A204.1 (cell line): Measurements from ENCODE around the gene ATR.
"Not testable (repeated sequence)": the region's sequence is repeated elsewhere in the genome, so short reads cannot be mapped to it uniquely, and the experiment has no call there.

Experiments
- FAIRE-seq: peaks from 2 replicates; lab custom pipeline; 2012; peaks lifted over from hg19 to GRCh38; lab: Jason Lieb, UNC

Gene ATR

GRCh38 chr3:142578329-142579223 is at the start of gene ATR:
ATR (minus strand) TSS chr3:142578733; CDS start chr3:142578704, 29 bp downstream.
- FAIRE-seq, result no peak

DNA sequence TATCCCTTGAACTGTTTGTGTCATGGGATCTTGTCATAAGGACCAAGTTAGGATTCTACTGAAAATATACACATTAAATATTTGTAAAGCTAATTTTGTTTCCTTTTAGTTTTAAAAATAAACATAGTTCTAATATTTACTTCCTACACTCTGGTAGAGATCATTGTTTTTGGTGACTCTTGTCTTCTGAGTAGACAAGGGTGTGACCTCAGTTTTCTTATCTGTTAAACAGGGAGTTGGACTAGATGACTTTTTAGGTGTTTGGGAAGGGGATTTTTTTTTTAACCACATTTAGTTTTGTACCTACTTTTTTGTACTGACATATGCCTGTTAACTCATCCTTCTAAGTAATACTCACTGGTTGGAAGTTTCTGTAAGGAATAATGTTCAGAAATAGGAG is 48.4 kb upstream of the ATR start:
- no peak for FAIRE-seq

GRCh38 chr3:142625153-142625440 is 46.6 kb upstream of the ATR start:
- FAIRE-seq, result no peak

GRCh38 chr3:142624341-142625152 is 46.0 kb upstream of the ATR start:
- FAIRE-seq, result no peak

- FAIRE-seq, result no peak
Observed at GRCh38 chr3:142623194-142623593, 44.7 kb upstream of the ATR start.

DNA sequence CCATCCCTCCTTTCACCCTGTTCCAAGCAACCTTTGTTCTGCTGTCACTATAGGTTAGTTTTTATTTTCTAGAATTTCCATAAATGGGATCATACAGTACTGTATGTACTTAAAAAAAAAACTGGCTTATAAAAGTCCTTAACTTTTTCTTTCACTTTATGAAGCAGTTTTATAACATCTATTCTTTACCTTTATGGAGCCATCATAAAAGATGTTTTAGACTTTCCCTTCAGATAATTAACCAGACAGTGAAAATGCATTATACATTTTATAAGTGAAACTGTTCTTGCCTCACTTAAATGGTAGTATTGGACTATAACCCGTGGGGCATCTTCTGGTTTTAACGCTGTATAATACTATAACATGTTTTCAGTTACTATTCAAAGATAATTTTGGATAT is 43.9 kb upstream of the ATR start:
- no peak for FAIRE-seq

GRCh38 chr3:142618917-142619461 is 40.5 kb upstream of the ATR start:
- FAIRE-seq, result no peak

DNA sequence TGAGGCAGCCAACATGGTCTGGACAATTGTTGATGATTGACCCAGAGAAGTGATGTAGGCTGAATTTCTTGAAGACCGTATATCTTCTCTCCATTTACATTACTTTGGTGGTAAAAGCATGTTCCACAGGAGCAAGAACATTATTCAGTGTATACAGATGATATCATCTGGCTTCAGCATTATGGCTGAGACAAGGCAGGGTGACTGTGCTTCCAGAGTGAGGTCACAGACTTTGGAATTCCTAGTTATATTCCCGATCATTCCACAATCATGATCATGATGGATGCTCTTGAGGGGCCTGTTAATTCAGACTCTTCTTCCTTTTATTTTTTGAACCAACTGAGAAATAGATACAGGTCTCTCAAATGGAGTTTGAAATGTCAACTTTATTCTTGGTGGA is 36.6 kb upstream of the ATR start:
- no peak for FAIRE-seq

DNA sequence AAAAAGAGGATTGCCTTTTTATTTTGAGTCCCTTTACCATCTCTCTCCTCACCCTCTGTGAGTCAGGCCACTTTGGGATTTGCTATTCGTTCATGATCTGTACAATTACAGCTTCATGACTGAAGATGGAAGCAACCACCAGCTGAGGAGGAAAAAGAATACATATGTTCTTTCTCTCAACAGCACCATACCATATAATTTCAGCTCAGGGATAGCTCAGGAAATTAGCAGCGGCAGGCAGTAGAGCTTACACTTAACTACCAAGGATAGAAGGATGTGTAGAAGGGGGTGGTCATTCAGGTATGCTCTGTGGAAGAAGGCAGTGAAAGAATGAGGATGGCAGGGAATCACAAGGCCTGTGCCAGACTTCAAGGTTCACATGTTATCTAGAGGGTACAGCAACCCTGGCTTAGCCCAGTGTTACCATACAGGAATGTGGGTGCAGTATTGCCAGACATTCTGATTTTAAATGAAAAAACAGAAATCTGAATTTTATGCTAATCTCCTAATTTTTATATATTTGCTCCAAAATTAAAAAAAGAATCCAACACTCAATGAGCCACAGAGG is 35.6 kb upstream of the ATR start:
- FAIRE-seq, result no peak

GRCh38 chr3:142613491-142613890 is 35.0 kb upstream of the ATR start:
- no peak for FAIRE-seq

DNA sequence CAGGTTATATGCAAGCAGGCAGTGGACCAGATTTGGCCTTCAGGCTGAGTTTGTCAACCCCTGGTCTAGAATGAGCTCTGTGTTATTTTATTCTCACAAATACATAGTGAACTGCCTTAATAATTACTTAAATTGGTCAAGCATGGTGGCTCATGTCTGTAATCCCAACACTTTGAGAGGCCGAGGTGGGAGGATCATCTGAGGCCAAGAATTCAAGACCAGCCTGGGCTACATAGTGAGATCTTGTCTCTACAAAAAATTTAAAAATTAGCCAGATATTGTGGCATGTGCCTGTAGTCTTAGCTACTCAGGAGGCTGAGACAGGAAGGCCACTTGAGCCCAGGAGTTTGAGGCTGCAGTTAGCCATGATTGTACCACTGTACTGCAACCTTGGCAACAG is 32.7 kb upstream of the ATR start:
- FAIRE-seq, result no peak

GRCh38 chr3:142609136-142609535 is 30.6 kb upstream of the ATR start:
- FAIRE-seq, result no peak

GRCh38 chr3:142608631-142609030 is 30.1 kb upstream of the ATR start:
- no peak for FAIRE-seq

DNA sequence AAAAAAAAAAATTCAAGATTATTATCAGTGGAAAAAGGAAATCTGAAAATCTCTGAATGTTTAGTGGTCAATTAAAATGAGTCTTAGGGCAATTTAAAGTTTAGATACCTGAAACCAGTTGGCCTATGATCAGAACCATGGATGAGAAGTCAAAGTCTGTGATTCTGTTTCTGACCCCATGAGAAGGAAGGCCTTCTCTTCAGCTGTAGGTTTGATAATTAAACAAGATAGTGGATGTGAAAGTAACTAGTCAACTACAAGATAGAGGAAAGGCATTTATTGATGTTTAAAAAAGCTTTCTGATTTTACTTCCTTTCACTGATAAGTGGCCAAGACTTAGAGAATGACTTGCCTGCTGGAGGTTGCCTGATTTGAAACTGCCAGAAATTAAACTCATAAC is 26.4 kb upstream of the ATR start:
- FAIRE-seq, result no peak

GRCh38 chr3:142603386-142603705 is 24.8 kb upstream of the ATR start:
- FAIRE-seq, result not testable (repeated sequence)

- no peak for FAIRE-seq
Observed at GRCh38 chr3:142602619-142603385, 24.3 kb upstream of the ATR start.

GRCh38 chr3:142601713-142602112 is 23.2 kb upstream of the ATR start:
- FAIRE-seq, result no peak

DNA sequence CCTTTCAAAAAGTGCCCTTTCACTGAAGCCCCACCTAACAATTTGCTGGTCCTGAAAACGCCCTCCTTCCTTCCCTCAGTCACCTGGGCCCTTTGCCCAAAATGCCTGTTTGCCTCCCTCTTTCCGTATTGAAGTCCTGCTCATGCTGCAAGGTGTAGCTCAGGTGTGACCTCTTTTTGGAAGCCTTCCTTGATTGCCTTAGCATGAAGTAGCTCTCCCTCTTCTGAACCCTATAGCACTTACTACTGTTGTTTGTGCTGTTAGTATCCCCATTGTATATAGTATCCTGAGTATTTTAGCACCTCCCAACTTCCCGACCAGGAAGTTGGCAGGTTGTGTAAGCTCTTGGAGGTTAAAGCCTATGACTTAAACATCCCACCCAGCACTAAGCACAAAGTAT is 19.4 kb upstream of the ATR start:
- no peak for FAIRE-seq

DNA sequence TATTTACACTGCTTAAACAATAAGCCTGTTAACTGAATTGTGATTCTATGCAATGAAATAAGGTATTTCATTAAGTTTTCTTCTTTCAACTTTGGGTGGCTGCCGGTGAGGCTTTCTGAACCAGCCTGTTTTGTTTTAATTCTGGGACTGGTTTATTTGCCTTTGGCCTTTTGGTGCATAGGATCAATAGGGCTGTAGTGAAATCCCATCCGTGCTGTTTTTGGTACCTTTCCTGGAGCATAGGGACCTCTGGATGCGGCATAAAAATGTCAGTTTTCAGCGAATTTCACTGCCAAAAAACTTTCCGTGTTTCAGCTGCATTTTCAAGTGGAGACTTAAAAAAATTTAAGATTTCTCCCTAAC is 18.2 kb upstream of the ATR start:
- FAIRE-seq, result no peak

DNA sequence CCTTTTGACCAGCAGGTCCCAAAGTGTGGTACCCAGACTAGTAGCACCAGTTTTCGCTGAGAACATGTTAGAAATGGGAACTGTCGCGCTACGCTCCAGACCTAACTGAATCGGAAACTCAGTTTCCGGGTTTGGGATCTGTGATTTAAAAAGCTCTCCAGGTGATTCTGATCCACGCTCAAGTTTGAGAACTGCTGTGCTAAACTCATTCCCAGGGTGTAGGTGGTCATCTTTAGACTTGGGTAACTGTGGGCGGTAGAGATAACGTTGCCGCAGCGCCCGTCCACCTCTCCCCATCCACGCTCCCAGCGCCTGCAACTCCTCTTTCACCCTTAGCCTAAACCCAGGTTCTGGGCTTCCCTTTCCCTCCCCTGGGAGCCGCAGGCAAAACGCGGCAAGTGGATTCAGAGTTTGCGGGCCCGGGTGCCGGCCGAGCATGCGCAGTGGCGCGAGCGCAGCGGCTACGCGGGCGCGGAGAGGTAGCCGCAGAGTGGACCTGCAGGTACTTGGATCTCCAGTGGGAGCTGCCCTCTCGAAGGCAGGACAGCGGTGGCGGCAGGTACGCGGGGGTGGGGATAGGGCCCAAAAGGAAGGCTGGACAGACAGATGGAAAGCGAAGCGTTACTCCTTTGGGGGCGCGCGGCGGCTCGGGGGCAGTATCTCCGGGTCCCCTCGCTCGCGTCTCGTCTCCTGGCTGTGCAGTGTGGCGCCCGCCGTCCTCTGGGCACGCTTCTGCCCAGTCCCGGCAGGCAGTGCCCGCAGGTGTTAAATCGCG is 17.6 kb upstream of the ATR start, which contains the start of gene PLS1:
PLS1 (plus strand) TSS at position 443 of the 775 bp plus-strand sequence. CDS start 67,845 bp downstream, outside the sequence.
- FAIRE-seq, result no peak

- FAIRE-seq, result no peak
Observed at GRCh38 chr3:142595581-142595950, 17.0 kb upstream of the ATR start.

GRCh38 chr3:142595141-142595540 is 16.6 kb upstream of the ATR start:
- FAIRE-seq, result no peak
